GM19372 (cell line): ENCODE measurements around the gene HDAC4.

ENCODE experiments used
- ATAC-seq: cut with Tn5 transposase; IDR thresholded peaks from one replicate; pipeline ENCODE4 v1.9.1; 2021; ENCODE audit warnings: mild to moderate bottlenecking, low read depth, moderate library complexity; ENCODE audit not compliant: unreplicated experiment

HDAC4 gene

DNA sequence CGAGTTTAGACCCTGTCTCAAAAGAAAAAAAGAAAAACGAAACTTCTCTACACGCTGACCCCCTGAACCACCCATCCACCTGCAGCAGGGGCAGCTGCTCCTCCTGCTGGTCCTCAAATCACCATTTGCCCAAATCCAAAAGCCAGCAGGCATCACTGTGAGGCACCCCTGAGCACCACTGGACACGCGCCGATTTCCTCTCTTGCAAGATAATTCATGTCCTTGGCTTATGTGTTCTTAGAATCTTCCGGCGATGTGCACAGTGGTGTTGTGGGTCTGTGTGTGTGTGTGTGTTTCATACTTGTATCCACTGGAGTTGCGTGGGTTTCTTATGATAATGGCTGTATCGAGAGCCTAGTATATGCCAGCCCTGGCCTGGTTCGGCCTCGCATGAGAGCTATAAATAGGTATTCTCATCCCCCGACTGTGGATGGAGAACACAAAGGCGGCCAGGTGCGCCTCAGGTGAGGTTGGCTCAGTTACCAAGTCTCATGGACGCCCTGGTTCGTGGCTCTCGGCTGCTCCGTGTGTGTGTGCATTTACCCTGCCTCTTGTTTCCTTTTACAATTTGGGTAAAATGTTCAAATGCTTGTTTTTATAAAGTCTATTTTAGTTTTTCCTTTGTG, 235.5 kb downstream of the HDAC4 start:
- ATAC-seq, result no peak

DNA sequence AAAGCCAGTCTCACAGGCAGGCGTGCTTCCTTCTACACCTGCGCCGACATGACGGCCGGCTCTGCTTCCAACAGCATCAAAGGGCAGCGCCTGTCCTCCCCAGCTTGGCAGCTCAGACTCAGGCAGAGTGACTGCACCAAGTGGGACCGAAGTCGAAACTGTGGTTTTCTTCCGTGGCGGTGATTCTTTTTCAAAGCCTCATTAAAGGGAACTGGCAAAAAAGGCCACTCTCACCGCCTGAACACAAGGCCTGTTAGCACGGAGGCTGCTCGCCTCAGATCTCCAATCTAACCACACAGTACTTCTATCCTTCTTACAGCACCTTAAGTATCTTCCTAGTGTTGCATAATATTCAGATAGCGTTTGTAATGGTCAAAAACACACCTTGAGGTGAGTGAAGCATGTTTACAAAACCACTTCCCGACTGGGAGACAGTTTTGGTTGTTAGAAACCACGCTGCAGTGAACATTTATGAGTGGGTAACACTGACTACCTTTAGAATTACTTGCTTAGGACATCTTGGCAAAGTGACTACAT, 236.4 kb downstream of the HDAC4 start:
- no peak for ATAC-seq

DNA sequence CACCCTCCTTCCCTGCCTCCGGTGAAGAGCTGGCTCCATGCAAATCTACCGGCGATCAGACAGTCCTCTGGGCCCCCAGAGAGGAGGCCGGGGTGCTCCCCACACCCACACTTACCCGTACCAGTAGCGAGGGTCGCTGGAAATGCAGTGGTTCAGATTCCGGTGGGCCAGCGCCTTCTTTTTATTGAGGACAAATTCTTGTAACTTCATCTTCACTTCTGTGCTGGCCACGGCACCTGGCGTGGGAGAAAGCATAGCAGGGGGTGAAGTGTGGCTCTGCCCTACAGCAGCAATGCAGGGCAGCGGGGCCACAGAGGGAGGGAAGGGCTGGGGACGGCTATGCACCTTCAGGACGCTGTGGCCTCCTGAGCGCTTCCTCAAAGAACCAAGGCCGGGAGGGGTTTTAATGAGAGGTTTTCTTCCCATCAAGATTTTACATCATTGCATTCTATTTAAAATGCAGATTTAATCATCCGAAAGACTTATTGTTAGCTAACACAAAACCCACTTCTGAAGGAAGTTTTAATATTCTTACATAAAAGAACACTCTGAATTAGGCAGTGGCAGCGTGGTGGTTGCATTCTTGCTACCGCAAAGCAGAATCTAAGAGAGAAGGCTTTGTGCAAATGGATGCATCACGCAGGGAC, 237.0 kb downstream of the HDAC4 start:
- ATAC-seq, result no peak

- ATAC-seq, result no peak
These were observed 237.7 kb downstream of the HDAC4 start for GRCh38 chr2:239162976-239163687.

- no peak for ATAC-seq
These were observed 238.5 kb downstream of the HDAC4 start for GRCh38 chr2:239162141-239162821.

DNA sequence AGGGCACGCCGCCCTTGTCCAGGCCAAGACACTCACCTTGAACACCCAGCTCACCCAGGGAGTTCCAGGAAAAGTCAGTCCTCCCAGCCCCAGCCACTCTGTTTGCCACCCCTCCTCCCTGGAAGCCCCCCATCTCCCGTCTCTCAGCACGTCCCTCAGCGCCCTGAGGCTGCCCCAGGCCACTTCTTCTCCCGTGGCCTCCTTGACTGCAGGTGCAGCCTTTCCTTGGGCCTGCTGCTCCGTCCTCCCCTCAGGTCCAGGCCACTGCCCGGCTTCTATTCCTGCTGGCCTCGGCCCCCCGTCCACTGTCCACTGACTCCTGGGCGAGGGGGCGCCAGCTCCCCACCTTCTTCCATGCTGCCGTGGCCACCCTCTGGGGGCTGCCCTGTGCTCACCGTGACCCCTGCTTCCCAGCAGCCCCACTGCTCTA, 239.1 kb downstream of the HDAC4 start:
- no peak for ATAC-seq

DNA sequence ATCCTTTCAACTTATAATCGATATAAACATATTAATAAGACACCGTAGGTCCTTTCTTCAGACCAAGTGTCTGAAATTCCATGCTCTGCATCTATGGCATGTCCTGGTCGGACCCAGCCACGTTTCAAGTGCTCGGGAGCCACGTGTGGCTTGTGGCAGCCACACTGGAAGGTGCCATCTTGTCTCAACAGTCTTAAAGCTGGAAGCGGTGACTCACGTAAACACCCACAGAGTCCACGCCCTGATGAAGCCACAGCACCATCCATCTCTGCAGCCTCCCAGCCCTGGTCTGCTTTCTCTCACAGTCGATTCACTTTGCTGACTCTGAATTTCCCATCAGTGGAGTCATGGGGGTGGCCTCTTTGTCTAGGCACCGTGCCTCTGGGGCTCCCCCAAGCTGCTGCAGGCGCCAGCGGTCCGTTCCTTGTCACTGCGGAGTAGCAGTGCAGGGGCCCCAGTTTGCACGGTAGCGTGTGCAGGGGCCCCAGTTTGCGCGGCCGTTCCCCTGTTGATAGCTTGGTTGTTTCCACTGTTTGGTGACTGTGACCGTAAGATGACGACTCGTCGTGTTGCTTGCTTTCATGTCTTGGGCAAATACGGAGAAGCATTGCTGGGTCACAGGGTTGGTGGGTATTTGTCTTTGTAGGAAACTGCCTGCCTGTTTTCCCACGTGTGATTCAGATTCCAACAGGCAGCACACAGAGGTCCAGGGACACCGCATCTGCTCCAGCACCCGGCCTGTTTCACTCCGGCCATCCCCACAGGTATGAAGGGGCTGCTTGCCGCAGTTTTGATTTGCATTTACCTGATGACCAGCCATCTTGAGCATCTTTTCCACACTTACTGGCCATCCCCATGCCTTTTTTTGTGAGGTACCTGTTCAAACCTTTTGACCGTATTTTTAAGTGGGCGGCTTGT, 240.3 kb downstream of the HDAC4 start:
- no peak for ATAC-seq

- ATAC-seq, result no peak
These were observed 241.3 kb downstream of the HDAC4 start for GRCh38 chr2:239159476-239159911.

DNA sequence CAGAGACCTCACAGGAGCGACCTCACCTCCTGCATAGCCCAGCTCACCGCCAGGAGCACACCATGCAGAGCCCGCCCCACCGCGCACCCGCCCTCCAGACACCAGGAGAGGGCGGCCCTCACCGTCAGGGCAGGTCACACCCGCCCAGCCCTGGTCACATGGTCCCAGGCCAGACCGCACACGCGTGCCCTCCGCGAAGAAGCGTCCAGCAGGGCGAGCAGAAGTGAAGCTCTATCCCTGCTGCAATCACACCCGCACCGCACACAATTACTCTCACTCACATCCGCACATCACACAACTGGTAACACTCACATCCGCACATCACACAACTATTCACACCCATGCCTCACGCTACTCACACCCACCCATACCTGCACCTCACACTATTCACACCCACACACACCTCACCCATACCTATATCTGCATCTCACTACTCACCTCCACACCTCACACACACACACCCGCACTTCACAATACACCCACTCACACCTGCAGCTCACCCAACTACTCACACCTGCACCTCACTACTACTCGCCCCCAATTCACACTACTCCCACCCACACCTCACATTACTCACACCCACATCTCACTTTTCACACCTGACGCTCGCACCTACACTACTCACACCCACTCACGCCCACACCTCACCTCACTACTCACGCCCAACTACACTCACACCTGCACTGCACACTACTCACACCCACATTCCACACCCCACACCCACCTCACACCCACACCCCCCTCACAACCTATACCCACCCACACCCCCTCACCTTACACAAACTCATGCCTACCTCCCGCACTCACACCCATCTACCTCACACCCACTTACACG, 242.0 kb downstream of the HDAC4 start:
- no peak for ATAC-seq

- no peak for ATAC-seq
These were observed 243.0 kb downstream of the HDAC4 start for GRCh38 chr2:239157771-239158170.

DNA sequence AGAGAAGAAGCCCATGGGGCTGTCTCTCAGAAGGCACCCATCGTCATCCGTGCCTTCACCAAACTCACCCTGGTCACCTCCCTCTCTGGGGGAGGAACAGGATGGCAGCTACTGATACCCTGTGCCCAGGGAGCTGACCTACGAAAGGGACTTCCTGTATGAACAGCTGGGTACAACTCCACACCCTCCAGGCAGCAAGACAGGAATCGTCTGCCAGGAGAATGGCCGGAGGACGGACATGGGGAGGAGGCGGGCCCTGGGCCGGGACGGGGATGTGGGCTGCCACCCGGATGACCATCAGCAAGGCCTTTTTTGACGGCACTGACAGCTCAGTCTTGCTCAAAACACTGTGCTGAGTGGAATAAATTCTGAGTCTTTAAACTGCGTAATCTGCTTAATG, 243.6 kb downstream of the HDAC4 start:
- ATAC-seq, result no peak

GRCh38 chr2:239156516-239157265, 244.1 kb downstream of the HDAC4 start:
- no peak for ATAC-seq

DNA sequence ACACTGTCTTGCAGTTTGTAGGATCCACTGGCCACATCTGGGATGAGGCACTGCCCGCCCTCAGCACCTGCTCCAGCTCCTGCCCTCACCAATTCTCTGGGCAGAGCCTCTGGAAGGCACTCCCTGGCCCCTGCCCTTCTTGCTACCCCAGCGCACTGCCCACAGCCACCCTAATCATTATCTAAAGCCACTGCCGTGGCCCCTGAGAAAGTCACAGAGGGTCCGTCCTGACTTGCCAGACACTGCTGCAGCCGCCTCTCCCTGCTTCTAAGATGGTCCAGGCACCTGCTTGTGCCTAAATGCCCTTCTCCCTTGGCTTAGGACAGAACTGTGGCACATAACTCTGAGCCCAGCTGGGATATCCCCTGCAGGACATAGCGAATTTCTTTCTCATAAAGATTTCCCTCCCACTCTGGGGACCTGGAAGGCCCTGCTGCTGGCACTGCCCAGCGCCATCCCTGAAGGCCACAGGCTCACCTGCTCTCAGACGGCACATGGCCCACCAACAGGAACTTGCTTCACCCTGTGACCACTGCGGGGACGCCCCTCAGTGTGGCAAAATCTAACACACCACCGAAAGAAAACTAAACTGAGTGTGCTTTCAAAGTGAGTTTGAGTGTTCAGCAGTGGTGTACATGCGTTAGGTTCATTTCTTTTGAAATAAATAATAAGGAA, 244.9 kb downstream of the HDAC4 start:
- ATAC-seq, result no peak

DNA sequence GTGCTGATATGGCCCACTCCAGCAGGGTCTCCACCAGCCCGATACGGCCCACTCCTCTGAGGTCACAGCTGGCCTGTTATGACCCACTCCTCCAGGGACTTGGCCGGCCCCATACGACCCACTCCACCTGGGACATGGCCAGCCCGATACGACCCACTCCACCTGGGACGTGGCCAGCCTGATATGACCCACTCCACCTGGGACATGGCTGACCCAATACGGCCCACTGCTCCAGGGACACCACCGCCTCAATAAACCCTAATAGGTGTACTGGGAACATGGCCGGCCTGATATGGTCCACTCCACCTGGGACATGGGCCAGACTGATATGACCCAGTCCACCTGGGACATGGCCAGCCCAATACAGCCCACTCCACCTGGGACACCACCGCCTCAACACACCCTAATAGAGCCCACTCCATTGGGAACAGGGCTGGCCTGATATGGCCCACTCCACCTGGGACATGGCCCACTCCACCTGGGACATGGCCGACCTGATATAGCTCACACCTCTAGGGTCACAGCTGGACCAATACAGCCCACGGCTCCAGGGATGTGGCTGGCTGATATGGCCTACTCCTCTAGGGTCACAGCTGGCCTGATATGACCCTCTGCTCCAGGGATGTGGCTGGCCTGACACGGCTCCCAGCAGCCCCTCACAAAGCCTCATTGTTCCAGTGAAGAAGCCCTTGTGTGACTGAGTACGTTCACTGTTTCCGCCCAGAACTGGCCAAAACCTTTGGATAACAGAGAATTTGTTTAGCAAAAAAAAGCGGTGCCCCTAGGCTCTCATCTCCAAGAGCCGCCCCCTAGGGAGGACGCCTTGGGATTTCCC, 245.6 kb downstream of the HDAC4 start:
- ATAC-seq, result no peak

- ATAC-seq, result no peak
These were observed 246.8 kb downstream of the HDAC4 start for GRCh38 chr2:239153806-239154591.

DNA sequence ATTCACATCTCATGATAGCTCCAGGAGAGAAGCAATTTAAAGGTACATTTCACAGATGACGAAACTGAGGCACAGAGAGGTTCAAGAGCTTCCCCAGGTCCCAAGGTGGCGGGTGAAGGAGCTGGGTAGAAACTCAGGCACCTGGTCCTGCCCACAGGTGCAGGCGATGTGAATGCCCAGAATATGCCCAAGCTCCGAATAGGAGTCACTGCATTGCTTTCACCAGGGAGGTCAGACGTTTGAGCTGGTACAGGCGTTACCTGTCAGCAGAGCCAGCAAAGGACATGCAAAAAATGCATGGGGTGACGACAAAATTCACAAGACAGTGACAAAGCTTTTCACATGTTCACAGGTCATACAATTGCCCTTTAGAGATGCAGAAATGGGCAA, 247.9 kb downstream of the HDAC4 start:
- ATAC-seq, result no peak
